HG02938 (cell line): Measurements from ENCODE around the gene DGKG.

Source experiments
- ATAC-seq: cut with Tn5 transposase; IDR thresholded peaks from one replicate; pipeline ENCODE4 v1.9.1; 2021; ENCODE audit warnings: mild to moderate bottlenecking, moderate library complexity; ENCODE audit not compliant: unreplicated experiment

Gene DGKG

GRCh38 chr3:186361762-186362536 is at the start of gene DGKG:
DGKG (minus strand) TSS chr3:186362234; CDS start chr3:186320459, 41,775 bp downstream.
- ATAC-seq = no peak

DNA sequence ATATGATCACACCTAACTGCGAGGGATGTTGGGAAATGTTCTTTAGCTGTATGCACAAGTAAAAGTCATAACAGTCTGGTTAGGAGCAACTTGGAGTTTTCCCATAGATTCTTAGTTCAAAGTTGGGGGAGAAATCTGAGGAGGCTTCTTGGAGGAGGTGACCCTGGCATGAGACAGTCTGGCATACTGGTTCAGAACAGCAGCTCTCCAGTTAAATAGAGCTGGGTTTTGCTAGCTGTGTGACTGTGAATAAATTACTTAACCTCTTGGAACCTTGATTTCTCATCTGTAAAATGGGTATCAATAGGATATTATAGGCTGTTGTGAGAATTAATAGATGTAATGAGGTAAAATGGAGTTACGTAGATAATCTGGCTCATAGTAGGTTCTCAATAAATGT is 49.1 kb upstream of the DGKG start:
- ATAC-seq = no peak

DNA sequence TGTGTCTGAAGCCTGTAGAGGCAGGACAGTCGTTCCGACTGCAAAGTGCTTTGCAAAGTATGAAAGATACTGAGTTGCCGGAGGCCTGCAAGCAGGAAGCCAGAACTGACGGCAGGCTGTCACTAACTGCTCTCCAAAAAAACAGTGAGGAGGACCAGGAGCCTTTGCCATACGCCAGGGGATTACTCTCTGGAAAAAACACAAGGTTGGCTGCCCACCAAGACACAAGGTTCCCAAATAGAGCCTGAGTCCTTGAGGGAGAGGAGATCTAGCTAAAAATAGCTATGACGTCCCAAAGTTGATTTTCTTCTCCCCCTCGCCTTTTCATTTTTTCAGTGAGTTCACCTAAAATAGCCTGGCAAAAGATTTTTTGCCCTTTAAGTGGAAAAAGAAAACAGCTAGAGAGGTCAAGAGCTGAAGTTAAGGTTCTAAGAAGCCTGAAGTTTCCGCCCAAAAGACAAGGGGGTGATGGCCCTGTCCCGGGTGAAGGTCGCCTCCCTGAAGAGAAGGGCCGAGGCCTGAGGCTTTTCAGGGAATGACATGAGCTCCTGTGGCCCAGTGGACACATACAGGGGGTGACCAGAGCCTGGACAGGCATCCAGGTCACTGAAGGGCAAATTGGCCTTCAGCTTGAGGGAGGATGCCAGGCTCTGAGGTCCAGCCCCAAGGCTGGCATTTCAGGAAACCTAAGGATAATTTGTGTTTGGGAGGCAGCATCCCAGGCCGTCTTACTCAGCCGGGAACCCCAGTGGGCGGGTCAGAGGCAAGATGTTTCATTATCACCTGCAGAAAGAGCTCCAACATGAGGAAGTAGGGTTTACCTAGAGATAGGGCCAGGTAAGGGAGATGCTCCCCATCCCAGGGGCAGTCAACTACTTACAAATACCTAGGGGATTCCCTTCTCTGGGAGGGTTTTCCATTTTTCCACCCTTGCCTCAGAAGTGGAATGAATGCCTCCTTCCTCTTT is 44.9 kb upstream of the DGKG start:
- no peak for ATAC-seq

DNA sequence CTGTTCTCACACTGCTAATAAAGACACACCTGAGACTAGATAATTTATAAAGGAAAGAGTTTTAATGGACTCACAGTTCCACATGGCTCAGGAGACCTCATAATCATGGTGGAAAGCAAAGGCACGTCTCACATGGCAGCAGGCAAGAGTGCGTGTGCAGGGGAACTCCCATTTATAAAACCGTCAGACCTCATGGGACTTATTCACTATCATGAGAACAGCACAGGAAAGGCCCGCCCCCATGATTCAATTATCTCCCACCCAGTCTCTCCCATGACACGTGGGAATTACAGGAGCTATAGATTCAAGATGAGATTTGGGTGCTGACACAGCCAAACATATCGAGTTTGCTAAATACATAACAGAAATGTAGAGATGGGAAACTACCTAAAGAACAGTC is 39.5 kb upstream of the DGKG start:
- no peak for ATAC-seq

- ATAC-seq = no peak
These were observed 38.6 kb upstream of the DGKG start for GRCh38 chr3:186400662-186401061.

- ATAC-seq = no peak
These were observed 38.0 kb upstream of the DGKG start for GRCh38 chr3:186400026-186400425.

DNA sequence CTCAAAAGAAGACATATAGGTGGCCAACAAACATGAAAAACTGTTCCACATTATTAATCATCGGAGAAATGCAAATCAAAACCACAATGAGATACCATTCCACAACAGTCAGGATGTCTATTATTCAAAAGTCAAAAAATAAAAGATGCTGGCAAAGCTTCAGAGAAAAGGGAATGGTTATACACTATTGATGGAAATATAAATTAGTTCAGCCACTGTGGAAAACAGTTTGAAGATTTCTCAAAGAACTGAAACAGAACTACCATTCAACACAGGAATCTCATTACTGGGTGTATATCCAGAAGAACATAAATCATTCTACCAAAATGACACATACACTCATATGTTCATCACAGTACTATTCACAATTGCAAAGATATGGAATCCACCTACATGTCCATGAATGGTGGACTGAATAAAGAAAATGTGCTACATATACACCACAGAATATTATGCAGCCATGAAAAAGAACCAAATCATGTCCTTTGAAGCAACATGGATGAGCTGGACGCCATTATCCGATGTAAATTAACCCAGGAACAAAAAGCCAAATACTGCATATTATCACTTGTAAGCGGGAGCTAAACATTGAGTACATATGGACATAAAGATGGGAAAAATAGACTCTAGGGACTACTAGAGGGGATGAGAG is 32.7 kb upstream of the DGKG start:
- ATAC-seq = no peak

- ATAC-seq = no peak
These were observed 25.0 kb upstream of the DGKG start for GRCh38 chr3:186386883-186387560.

DNA sequence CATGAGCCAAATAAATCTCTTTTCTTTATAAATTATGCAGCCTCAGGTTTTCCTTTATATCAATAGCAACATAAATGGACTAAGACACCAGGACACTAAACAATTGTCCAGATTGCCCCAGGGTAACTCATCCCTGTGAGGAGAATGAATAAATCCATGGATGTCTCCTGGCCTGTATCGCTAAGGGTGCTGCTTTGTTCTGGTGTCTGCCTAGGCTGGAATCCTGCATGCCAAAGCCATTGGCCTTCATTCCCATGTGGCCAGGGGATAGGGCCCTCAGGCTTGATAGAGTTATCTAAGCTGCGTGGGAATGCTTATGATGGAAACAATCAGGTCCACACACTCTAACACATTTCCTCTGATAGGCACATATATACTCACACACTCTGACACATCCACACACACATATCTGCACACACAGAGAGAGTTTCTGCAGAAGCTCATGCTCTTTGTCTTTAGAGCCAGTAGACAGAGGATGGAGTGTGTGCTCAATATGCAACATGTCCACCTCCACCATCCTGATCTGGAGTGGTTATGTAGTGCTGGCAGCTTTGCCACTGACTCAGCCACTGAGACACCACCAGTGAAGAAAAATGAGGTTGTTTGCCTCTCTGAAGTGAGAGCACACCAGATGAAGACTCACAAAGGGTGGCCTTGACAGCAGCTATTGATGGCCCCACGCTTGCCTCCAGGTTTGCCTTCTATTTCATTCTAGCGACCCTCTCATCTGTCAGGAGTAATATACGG is 24.0 kb upstream of the DGKG start:
- ATAC-seq = no peak

DNA sequence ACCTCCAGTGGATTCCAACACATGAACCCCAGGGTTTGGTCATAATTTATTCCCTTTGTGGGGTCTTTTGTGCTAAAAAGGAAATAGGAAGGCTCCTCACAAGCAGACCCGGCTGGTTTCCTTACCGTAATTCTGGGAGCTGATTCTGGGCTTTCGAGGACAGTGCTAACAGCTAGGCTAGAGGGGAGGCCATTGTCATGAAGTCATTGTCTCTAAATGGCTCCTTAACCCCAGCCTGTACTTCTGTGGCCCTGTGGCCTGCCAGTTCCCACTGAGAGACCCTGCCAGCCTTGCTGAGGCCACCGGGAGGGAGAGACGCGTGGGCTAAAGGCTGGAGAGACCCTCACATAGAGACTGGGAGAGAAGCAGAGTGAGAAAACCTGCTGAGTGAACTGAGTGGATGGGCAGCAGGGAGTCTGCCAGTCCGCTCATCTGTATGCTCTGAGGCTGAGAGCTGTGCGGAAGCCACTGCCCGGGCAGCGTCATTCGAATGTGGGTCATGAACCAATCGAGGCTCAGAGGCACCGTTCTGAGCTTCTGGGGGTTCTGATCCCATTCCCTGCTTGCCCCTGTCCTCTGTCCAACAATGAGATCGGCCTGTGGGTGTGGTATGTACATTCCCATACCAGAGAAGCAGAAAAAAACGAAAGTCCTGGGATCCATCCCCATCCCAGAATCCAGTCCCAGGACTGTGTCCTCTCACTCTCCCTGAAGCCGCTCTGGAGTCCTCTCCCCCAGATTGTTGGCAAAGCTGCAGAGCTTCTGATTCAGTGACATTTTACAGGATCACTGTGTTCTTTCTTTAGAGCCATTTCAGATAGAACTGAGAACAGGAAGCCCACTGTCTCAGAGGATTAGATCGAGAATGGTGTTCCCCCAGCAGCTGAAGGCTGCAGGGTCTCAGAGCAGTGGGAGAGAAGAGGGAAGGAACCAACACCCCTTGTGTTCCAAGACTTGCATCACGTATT is 21.3 kb upstream of the DGKG start:
- ATAC-seq = no peak

- ATAC-seq = no peak
These were observed 20.3 kb upstream of the DGKG start for GRCh38 chr3:186382217-186382885.

DNA sequence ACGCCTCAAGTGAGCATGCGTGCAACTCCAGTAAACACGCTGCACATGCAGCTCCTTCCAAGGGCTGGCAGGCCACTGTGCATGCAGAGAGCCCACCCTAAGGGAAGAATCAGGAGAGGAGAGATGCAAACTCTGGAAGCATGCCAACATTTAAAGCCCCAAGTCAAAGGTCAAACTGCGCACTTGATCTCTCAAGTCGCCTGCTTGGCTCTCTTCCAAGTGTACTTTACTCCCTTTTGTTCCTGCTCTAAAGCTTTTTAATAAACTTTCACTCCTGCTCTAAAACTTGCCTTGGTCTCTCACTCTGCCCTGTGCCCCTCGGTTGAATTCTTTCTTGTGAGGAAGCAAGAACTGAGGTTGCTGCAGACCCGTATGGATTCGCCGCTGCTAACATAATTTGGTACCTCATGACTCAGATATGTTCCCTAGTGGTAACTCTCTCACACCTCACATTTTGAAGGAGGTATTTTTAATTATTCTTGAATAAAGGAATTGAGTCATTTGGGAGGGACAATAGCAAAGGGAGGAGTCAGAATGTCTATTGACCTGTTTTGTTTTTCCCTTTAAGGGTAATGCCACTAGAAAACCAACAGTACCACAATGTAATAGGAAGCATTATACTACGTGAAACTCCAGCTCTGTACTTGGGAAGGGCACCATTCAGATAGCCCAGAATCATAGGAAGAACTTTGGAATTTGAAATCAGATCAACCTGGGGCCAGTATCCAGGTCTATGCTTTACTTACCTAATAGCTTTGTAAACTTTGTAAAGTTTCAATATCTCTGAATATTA is 19.6 kb upstream of the DGKG start:
- no peak for ATAC-seq

- no peak for ATAC-seq
These were observed 18.8 kb upstream of the DGKG start for GRCh38 chr3:186380622-186381380.

DNA sequence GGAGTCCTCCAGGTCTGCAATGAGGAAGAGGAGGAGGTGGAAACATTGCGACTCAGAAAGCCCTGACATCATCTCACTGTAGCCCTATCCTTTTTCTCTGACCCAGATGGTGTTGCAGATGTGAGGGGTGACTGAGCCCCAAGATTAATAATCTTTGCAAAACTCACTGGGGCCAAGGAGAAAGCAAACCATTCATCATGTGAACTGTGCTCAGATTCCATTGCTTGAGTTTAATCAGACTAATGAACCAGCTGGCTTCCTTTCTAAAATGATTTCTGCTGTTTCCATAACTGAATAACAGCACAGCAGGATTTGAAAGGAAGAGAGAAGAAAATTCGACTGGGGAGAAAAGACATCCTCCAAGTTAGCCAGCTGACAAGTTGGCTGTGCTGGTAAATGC is 13.4 kb upstream of the DGKG start:
- ATAC-seq = no peak

DNA sequence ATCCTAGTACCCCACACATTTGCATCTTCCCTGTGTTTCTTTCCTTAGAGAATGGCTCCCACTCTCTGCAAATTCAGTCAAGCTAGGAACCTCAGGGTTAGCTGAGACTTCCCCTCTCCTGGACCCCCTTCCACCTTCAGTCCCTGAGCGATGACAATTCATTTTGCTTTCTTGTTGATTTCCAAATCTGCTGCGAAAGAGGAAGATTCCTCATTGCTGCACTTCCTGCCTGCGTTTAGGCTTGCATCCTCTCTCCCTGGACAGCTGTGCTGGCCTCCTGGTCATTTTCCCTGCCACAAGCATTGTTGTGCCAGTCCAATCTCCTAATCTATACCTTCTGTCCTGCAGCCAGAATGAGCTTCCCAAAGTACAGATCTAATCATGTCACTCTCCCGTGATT is 12.3 kb upstream of the DGKG start:
- ATAC-seq = no peak

DNA sequence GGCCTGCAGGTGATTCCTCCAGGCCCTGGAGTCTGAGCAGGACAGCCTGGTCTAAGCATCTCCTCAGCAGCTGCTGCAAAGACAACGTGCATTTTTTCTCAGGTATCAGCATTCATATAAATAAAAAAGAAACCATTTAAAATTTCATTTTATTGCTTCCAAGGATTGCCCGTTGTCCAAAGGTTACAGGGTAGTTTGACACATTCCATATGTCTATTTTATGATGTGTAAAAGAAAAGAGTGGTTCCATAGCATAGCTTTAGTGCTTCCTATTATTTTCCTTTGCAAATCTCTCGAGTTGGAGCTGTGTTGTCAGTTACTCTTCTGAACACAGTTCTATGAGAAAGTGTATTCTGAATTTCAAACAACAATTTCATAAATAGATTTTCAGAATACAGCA is 7.2 kb upstream of the DGKG start:
- ATAC-seq = no peak

DNA sequence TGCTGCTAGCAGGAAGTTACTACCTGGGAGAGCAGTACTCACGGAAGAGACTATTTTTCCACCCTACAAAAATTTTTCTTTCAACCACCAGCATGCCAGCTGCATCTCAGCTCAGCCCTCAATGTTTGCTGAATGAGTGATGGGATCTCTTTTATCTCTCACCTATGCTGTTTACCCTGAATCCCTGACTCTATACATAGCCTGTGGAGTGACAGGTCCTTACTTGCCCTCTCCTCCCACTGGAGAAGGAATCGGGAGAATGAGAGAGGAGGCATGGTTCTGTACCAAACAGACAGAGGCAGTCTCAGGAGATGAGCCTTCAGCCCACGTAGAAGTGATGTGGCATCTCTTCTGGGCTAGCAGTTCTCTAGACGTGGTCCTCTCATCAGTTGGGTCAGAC is 6.7 kb upstream of the DGKG start:
- no peak for ATAC-seq
